Ureter (tissue), 1 donor: ENCODE results near the gene ZFAND6. TPM values are rescaled to one million over a fixed set of nuclear protein-coding genes. Genes with fewer than 3 reads are reported as not detected.

ENCODE experiments used
- total RNA-seq: library from RNA; stranded (reverse); gene quantifications from one replicate; pipeline ENCODE4 v1.2.4, GENCODE V29; 2023
- donor health status: DM: yes; HTN: yes; CAD: no.

ZFAND6 gene
- total RNA-seq, 1 donor from 2014 or later, result 99.5 TPM

Other genes starting within 250 kb of the ZFAND6 start
- gene MTHFS, start 162.7 kb upstream of the ZFAND6 start, total RNA-seq, result 24.9 TPM
- 0.83 TPM for gene BCL2A1, start 88.5 kb upstream of the ZFAND6 start, total RNA-seq
- gene FAH, start 93.3 kb downstream of the ZFAND6 start, total RNA-seq, result 34.9 TPM
- gene CTXND1, start 192.5 kb downstream of the ZFAND6 start, total RNA-seq, result 2.5 TPM